Kidney (tissue), 14 donors: ENCODE data around the gene HDAC10. TPM values are rescaled to one million over a fixed set of nuclear protein-coding genes. Genes with fewer than 3 reads are reported as not detected.
A peak's percentile ranks its signal among the peaks of the same experiment; 100 is the strongest.

Source experiments
- DNase-seq, 5 donors: peaks; one replicate each; pipeline ENCODE4 v3.0.0-alpha.2; 2013 to 2020
- FAIRE-seq: peaks from 2 replicates; lab custom pipeline; 2012; peaks lifted over from hg19 to GRCh38; lab: Jason Lieb, UNC
- H3K27ac ChIP-seq, 2 donors: one replicate each; pipeline ENCODE4 v1.7.0; 2013; ENCODE audit warnings: low read depth in 2 of 2, low read length in 2 of 2, inconsistent platforms in 1 of 2
- H3K27me3 ChIP-seq: one replicate; pipeline ENCODE4 v1.7.1; 2013; ENCODE audit warnings: low read length, inconsistent platforms; ENCODE audit not compliant: control insufficient read depth, insufficient read depth
- H3K36me3 ChIP-seq, 3 donors: one replicate each; pipeline versions ENCODE4 v1.7.0 to v1.7.1; 2013; ENCODE audit warnings: low read length in 3 of 3, control low read depth in 1 of 3, inconsistent platforms in 1 of 3; ENCODE audit not compliant: insufficient read depth in 3 of 3, control insufficient read depth in 2 of 3
- H3K4me1 ChIP-seq, 3 donors: one replicate each; pipeline versions ENCODE4 v1.7.0 to v1.7.1; 2013; ENCODE audit warnings: low read length in 3 of 3, inconsistent platforms in 1 of 3, low read depth in 1 of 3; ENCODE audit not compliant: control insufficient read depth in 2 of 3, insufficient read depth in 2 of 3
- H3K4me3 ChIP-seq, 3 donors: one replicate each; pipeline versions ENCODE4 v1.7.0 to v1.8.1; 2013; ENCODE audit warnings: low read length in 3 of 3, control low read depth in 1 of 3, inconsistent platforms in 1 of 3
- H3K9ac ChIP-seq, 3 donors: one replicate each; pipeline versions ENCODE4 v1.7.0 to v1.7.1; 2013; ENCODE audit warnings: low read length in 3 of 3, control low read depth in 1 of 3, inconsistent platforms in 1 of 3
- H3K9me3 ChIP-seq, 3 donors: one replicate each; pipeline versions ENCODE4 v1.7.0 to v1.7.1; 2013; ENCODE audit warnings: low read length in 3 of 3, control low read depth in 1 of 3, inconsistent platforms in 1 of 3; ENCODE audit not compliant: control insufficient read depth in 2 of 3, insufficient read depth in 1 of 3
- intact Hi-C: fragments of 100-400 bp; cut with DNase I; formaldehyde crosslinking; loops from one replicate; pipeline ENCODE4 v1.11.1; 2022
- polyA plus RNA-seq: library from polyadenylated mRNA; stranded (reverse); fragments of 350-450 nt; fragmentation: Illumina TruSeq; extraction: RNeasy Lipid Tissue Mini Kit (QIAGEN cat#74804); gene quantifications from one replicate; pipeline ENCODE4 v1.2.3, GENCODE V29; 2014; ENCODE audit warnings: low read depth, low replicate concordance; ENCODE audit not compliant: insufficient read depth
- total RNA-seq: library from RNA; stranded (reverse); fragmentation: NEBNext Ultra II Directional; extraction: Animal tissue kit (Norgen Biotek cat#: 25700); gene quantifications from one replicate; pipeline ENCODE4 v1.2.1, GENCODE V29; 2021
- TF ChIP-seq, protein P1 (sequence below): IDR thresholded peaks from 3 replicates; pipeline ENCODE4 v1.5.1; 2012; ENCODE audit warnings: mild to moderate bottlenecking, moderate library complexity, borderline replicate concordance; ENCODE audit not compliant: insufficient read depth; ENCODE audit errors: extremely low read depth
- donor health status: control.
- donor health status: control.
- donor health status: control.
- donor health status: control.
- donor health status: control.
- donor health status: DM: yes; HTN: yes; CAD: no.
- donor health status: Normal renal cell carcinoma (clear cell type).

HDAC10 gene
- total and polyA plus RNA-seq, 2 donors from 2014 or later: 20.4 to 43.8 TPM

GRCh38 chr22:50297510-50298265 is 46.6 kb upstream of the HDAC10 start:
- TF ChIP-seq, protein P1, sequence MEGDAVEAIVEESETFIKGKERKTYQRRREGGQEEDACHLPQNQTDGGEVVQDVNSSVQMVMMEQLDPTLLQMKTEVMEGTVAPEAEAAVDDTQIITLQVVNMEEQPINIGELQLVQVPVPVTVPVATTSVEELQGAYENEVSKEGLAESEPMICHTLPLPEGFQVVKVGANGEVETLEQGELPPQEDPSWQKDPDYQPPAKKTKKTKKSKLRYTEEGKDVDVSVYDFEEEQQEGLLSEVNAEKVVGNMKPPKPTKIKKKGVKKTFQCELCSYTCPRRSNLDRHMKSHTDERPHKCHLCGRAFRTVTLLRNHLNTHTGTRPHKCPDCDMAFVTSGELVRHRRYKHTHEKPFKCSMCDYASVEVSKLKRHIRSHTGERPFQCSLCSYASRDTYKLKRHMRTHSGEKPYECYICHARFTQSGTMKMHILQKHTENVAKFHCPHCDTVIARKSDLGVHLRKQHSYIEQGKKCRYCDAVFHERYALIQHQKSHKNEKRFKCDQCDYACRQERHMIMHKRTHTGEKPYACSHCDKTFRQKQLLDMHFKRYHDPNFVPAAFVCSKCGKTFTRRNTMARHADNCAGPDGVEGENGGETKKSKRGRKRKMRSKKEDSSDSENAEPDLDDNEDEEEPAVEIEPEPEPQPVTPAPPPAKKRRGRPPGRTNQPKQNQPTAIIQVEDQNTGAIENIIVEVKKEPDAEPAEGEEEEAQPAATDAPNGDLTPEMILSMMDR: no peak
- Histone ChIP-seq H3K27ac (peak overlapping the region; percentile 32 to 67), H3K9me3 (no peaks in the 10 kb centered on the region), H3K9ac (peak overlapping the region in 1 of 3 donors; percentile 65), H3K4me3 (peak overlapping the region in 1 of 3 donors; percentile 37), H3K36me3 (peaks cover 0 to 4% (median 0%) of the 10 kb centered on the region in 3 donors), H3K4me1 (peaks cover 0 to 79% (median 50%) of the 10 kb centered on the region in 3 donors), H3K27me3 (no peaks in the 10 kb centered on the region)
- intact Hi-C loops: no loop called here
- FAIRE-seq (no peak), DNase-seq (no peak)

GRCh38 chr22:50296658-50297490 is 45.8 kb upstream of the HDAC10 start:
- FAIRE-seq: no peak
- peak overlapping the region in 1 of 3 donors; percentile 65 for H3K9ac ChIP-seq

DNA sequence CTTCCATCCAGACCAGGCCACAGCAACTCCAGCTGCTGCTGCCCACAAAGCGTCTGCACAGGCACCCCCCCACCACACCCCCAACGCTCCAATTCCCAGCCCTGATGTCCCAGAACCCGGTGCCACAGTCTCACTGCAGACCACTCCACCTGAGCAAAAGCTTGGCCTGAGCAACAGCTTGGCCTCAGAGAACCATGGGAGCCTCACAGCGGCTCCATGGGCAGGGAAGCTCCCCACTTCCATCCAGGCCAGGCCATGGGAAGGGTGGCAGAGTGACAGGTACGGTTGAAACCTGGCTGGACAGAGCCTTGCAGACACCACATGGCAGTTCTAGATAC is 43.2 kb upstream of the HDAC10 start:
- peaks cover 0 to 15% (median 10%) of the 10 kb centered on the region in 3 donors for H3K36me3 ChIP-seq
- no peak for FAIRE-seq
- no peaks in the 10 kb centered on the region for H3K9me3 ChIP-seq
- peaks cover 0 to 73% (median 36%) of the 10 kb centered on the region in 3 donors for H3K4me1 ChIP-seq
- intact Hi-C loops: no loop called here
- no peaks in the 10 kb centered on the region for H3K27me3 ChIP-seq
- DNase-seq: no peak
- TF ChIP-seq, protein P1: no peak
- H3K9ac ChIP-seq: peak overlapping the region in 2 of 3 donors; percentile 54 to 71
- H3K27ac ChIP-seq: peak overlapping the region; percentile 92 to 93
- H3K4me3 ChIP-seq: peak overlapping the region in 2 of 3 donors; percentile 3 to 39

More at GRCh38 chr22:50296658-50297490, 45.8 kb upstream of the HDAC10 start:
- Histone ChIP-seq H3K4me1 (peaks cover 0 to 75% (median 44%) of the 10 kb centered on the region in 3 donors), H3K36me3 (peaks cover 0 to 4% (median 0%) of the 10 kb centered on the region in 3 donors), H3K27ac (peak overlapping the region; percentile 20 to 67), H3K4me3 (peak overlapping the region in 1 of 3 donors; percentile 37), H3K27me3 (no peaks in the 10 kb centered on the region), H3K9me3 (no peaks in the 10 kb centered on the region)
- TF ChIP-seq, protein P1: no peak
- intact Hi-C loops: no loop called here
- no peak for DNase-seq
